OCI-LY1 (cell line): Measurements from ENCODE around the gene DCAKD.

Experiments
- EZH2 ChIP-seq: fragments of 200-600 bp; sonication (generic), shearing (Covaris generic); IDR thresholded peaks from 2 replicates; pipeline ENCODE4 v1.8.0; 2017; ENCODE audit warnings: borderline replicate concordance, mixed run types, mild to moderate bottlenecking, antibody characterized with exemption, low read length, moderate library complexity, mixed read lengths
- TF ChIP-seq, protein P1 (sequence below): fragments of 200-600 bp; sonication (generic), shearing (Covaris generic); IDR thresholded peaks from 2 replicates; pipeline ENCODE4 v1.5.1; 2017; ENCODE audit warnings: mild to moderate bottlenecking, antibody characterized with exemption, low read length, moderate library complexity, mixed read lengths

DNA sequence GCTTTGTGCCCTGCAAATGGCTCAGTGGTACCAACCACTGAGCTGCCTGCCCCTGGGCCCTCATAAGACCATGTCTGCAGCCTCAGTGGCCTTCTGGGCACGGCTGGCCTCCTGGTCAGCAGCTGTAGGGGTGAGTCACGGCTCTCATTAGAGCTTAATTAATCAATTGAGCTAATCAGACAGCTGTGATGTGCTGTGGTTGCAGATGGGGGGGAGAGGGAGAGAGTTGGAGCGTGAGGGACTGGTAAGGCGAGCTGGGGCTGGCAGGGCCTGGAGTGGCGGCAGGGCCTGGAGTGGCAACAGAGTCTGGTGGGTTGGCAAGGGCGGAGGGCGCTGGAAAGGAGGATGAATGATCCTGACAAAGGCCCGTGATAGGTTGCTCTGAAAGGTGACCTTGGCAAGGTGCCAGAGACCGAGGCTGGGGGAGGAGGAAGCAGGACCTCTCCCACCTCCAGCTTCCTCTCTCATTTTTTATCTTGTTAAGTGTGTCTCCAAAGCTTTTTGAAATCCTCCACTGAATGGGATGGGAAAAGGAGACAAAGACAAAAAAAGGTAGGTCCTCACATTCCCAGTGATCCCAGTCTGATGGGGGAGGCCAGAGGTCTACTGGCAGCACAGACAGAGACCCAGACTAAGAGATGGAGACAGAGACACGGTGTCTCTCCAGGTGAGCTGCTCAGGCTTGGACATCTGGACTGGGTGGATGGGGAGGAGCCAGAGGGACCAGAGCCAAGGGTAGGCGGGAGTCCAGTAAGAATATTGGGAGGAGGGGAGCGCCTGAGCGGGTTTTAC, 41.6 kb downstream of the DCAKD start:
- TF ChIP-seq, protein P1, sequence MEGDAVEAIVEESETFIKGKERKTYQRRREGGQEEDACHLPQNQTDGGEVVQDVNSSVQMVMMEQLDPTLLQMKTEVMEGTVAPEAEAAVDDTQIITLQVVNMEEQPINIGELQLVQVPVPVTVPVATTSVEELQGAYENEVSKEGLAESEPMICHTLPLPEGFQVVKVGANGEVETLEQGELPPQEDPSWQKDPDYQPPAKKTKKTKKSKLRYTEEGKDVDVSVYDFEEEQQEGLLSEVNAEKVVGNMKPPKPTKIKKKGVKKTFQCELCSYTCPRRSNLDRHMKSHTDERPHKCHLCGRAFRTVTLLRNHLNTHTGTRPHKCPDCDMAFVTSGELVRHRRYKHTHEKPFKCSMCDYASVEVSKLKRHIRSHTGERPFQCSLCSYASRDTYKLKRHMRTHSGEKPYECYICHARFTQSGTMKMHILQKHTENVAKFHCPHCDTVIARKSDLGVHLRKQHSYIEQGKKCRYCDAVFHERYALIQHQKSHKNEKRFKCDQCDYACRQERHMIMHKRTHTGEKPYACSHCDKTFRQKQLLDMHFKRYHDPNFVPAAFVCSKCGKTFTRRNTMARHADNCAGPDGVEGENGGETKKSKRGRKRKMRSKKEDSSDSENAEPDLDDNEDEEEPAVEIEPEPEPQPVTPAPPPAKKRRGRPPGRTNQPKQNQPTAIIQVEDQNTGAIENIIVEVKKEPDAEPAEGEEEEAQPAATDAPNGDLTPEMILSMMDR, result no peak
- TF ChIP-seq EZH2, result no peak
